Upper lobe of right lung (tissue), 1 donor: ENCODE results near the gene GALNT4. TPM values are rescaled to one million over a fixed set of nuclear protein-coding genes. Genes with fewer than 3 reads are reported as not detected.

Experiments
- ATAC-seq: fragments of 200-7000 bp; cut with Tn5 transposase; one replicate; pipeline ENCODE4 v1.9.1; 2020; ENCODE audit warnings: mild to moderate bottlenecking, moderate library complexity
- DNase-seq: peaks from one replicate; pipeline ENCODE4 v3.0.0-alpha.2; 2020
- H3K27ac ChIP-seq: fragments of 200-600 bp; one replicate; pipeline ENCODE4 v1.8.0; 2022
- H3K27me3 ChIP-seq: fragments of 200-600 bp; one replicate; pipeline ENCODE4 v1.8.0; 2022; ENCODE audit warnings: mild to moderate bottlenecking
- H3K36me3 ChIP-seq: fragments of 200-600 bp; one replicate; pipeline ENCODE4 v1.8.0; 2022
- H3K4me1 ChIP-seq: fragments of 200-600 bp; one replicate; pipeline ENCODE4 v1.8.0; 2022
- H3K4me3 ChIP-seq: fragments of 200-600 bp; one replicate; pipeline ENCODE4 v1.8.0; 2022; ENCODE audit warnings: mild to moderate bottlenecking
- H3K9me3 ChIP-seq: fragments of 200-600 bp; one replicate; pipeline ENCODE4 v1.8.0; 2022
- CTCF ChIP-seq: fragments of 200-600 bp; IDR thresholded peaks from one replicate; pipeline ENCODE4 v1.8.0; 2022; ENCODE audit warnings: antibody characterized with exemption
- intact Hi-C: fragments of 100-400 bp; cut with DNase I; formaldehyde crosslinking; loops from one replicate; pipeline ENCODE4 v1.11.0; 2022
- total RNA-seq: library from RNA; stranded (reverse); fragmentation: NEBNext Ultra II Directional; extraction: Animal tissue kit (Norgen Biotek cat#: 25700); gene quantifications from one replicate; pipeline ENCODE4 v1.2.1, GENCODE V29; 2021
- donor health status: DM: no; HTN: yes; CAD: no; lungs with severe emphysema.

Gene GALNT4
- total RNA-seq, 1 donor from 2014 or later: 7.8 TPM

GRCh38 chr12:89474615-89475014, 50.0 kb downstream of the GALNT4 start:
- Histone ChIP-seq H3K27me3 (no peaks in the 10 kb centered on the region), H3K4me3 (no peak overlapping the region), H3K36me3 (no peaks in the 10 kb centered on the region), H3K27ac (no peak overlapping the region), H3K9me3 (no peaks in the 10 kb centered on the region), H3K4me1 (peaks cover 11% of the 10 kb centered on the region)
- ATAC-seq (no peak), DNase-seq (no peak)
- intact Hi-C loops: loop anchor here (10.0 kb wide), 1 partner anchor 60 kb away; no protein-coding TSS in a partner anchor
- TF ChIP-seq CTCF: no peak

Other genes with a start within 250 kb of the GALNT4 start
- 110 TPM for gene DUSP6, start 172.3 kb downstream of the GALNT4 start, total RNA-seq
- 15.8 TPM for gene POC1B, start 1.3 kb upstream of the GALNT4 start, total RNA-seq
- gene ATP2B1, start 184.0 kb upstream of the GALNT4 start, total RNA-seq: 46.6 TPM